VCaP (cell line): ENCODE measurements around the gene OOSP2.
A peak's percentile ranks its signal among the peaks of the same experiment; 100 is the strongest.

Experiments used
- H3K27ac ChIP-seq: fragments of 450-650 bp; 2 replicates; pipeline ENCODE4 v1.5.1; 2017
- CTCF ChIP-seq: fragments of 450-650 bp; conservative IDR thresholded peaks from 2 replicates; pipeline ENCODE4 v1.5.1; 2017; ENCODE audit warnings: mild to moderate bottlenecking, moderate library complexity

Gene OOSP2

GRCh38 chr11:60085909-60086308 is 45.7 kb downstream of the OOSP2 start:
- no peak for TF ChIP-seq CTCF

GRCh38 chr11:60087239-60087638 is 47.0 kb downstream of the OOSP2 start:
- H3K27ac ChIP-seq, result no peak overlapping the region
- no peak for TF ChIP-seq CTCF

More at GRCh38 chr11:60085909-60086308, 45.7 kb downstream of the OOSP2 start:
- H3K27ac ChIP-seq, result no peak overlapping the region

- no peak for TF ChIP-seq CTCF
These were observed 48.2 kb downstream of the OOSP2 start, which contains the start of gene MS4A2 for GRCh38 chr11:60088364-60088763. Gene MS4A2 (plus strand): TSS chr11:60088664. CDS start chr11:60088766, 102 bp downstream.

GRCh38 chr11:60095477-60096120 is 55.4 kb downstream of the OOSP2 start:
- peak overlapping the region; percentile 59 for H3K27ac ChIP-seq
- TF ChIP-seq CTCF, result no peak

More at GRCh38 chr11:60088364-60088763, 48.2 kb downstream of the OOSP2 start, which contains the start of gene MS4A2:
- H3K27ac ChIP-seq, result no peak within 1 kb of the TSS; the same call in 1 of the 2 replicates

- no peak for TF ChIP-seq CTCF
- H3K27ac ChIP-seq, result no peak overlapping the region
These were observed 57.0 kb downstream of the OOSP2 start for GRCh38 chr11:60097189-60097588.
